ENCODE measurements around the gene CAMKMT.

Gene CAMKMT

DNA sequence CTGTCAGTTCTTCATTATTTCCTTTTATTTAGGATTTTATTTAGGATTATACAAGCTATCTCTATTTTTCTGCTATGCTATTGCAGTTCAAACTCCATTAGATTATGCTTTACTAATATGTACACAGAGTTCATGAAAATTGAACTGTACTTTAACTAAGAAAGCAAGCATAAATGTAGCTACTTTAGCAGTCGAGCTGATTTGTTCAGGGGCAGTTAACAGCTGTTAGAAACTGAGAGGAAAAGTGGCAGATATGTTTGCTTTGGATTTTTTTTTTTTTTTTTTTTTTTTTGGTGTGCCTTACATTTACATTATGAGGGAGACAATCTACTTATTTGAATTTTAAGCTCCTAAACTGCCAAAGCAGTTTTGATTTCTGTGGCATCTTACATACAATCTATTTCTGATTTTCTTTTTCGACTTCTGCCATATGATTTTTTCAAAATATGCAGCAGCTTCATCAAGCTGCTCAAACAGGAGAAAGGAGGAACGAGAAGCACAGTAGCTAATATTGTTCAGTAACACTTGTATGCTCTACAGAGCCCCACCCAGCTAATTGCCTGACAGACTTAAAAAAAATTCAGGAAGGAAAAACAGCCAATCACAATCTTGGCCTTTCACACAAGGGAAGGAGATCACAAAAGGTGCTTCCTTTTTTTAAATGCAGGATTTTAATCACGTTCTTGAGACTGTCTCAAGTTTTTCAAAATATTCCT is 346.4 kb downstream of the CAMKMT start:
- Mint-ChIP-seq H3K36me3 (ENCODE audit: low read depth) (peaks cover 10% of the 10 kb centered on the region), H3K4me3 (no peak overlapping the region), H3K27ac (no peak overlapping the region), H3K4me1 (ENCODE audit: low read depth) (peaks cover 17% of the 10 kb centered on the region), H3K9me3 (no peaks in the 10 kb centered on the region), H3K27me3 (no peaks in the 10 kb centered on the region)
- DNase-seq: no peak

DNA sequence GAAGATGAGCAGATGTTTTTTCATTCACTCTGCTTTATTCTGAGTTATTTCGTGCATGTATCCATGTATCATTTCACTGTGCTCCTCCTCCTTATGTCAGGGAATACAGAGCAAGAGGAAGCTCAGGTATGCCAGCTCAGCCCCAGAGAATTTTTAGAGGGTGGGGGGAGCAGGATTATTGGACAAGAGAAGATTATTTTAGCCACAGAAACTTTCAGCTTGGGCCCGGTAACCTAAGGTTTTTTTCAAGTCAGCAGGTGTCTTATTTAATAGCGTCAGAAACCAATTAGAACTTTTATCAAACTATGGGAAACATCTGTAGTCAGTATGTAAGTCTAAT is 346.9 kb downstream of the CAMKMT start:
- H3K36me3 Mint-ChIP-seq (ENCODE audit: low read depth): peaks cover 10% of the 10 kb centered on the region
- peaks cover 20% of the 10 kb centered on the region for H3K4me1 Mint-ChIP-seq (ENCODE audit: low read depth)
- no peaks in the 10 kb centered on the region for H3K9me3 Mint-ChIP-seq
- no peak overlapping the region for H3K27ac Mint-ChIP-seq
- DNase-seq: no peak
- H3K4me3 Mint-ChIP-seq: no peak overlapping the region
- no peaks in the 10 kb centered on the region for H3K27me3 Mint-ChIP-seq

DNA sequence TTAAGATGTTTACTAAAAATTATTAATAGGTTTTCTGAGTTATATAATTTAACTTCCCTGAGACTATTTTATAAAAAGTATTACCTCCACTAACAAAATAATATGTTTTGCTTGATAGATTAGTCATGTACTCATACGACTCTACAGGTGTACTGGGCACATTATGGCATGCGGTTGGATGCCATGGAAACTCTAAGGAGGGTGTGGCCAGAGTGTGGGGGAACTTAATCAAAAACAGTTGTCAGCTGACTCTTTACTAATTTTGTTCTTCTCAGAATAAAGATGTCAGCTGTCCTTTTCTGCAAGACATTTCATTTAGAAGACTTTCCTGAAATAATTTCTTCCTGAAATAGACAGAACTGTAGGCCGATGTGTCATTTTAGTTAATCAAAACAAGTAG is 351.4 kb downstream of the CAMKMT start:
- H3K27me3 Mint-ChIP-seq: no peaks in the 10 kb centered on the region
- H3K4me3 Mint-ChIP-seq: no peak overlapping the region
- peaks cover 14% of the 10 kb centered on the region for H3K4me1 Mint-ChIP-seq (ENCODE audit: low read depth)
- H3K9me3 Mint-ChIP-seq: no peaks in the 10 kb centered on the region
- no peak overlapping the region for H3K27ac Mint-ChIP-seq
- H3K36me3 Mint-ChIP-seq (ENCODE audit: low read depth): no peaks in the 10 kb centered on the region
- DNase-seq: no peak

DNA sequence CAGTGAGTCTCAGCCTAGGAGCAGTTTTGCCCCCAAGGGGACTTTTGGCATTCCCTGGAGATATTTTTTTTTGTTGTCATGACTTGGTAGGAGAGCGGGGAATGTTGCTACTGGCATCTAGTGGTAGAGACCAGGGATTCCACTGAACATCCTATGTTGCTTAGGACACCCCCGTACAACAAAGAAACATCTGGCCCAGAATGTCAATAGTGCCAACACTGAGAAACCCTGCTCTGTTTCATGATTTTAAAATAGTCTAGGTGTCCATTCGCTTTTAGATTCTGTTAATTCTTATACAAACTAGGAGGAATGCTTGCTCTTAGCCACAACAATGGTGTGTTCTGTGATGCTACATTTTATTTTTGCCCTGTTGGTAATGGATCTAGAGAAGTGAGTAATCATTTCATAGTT is 353.9 kb downstream of the CAMKMT start:
- no peak overlapping the region for H3K27ac Mint-ChIP-seq
- peaks cover 8% of the 10 kb centered on the region for H3K4me1 Mint-ChIP-seq (ENCODE audit: low read depth)
- H3K9me3 Mint-ChIP-seq: no peaks in the 10 kb centered on the region
- no peak for DNase-seq
- H3K4me3 Mint-ChIP-seq: no peak overlapping the region
- H3K27me3 Mint-ChIP-seq: no peaks in the 10 kb centered on the region
- no peaks in the 10 kb centered on the region for H3K36me3 Mint-ChIP-seq (ENCODE audit: low read depth)

DNA sequence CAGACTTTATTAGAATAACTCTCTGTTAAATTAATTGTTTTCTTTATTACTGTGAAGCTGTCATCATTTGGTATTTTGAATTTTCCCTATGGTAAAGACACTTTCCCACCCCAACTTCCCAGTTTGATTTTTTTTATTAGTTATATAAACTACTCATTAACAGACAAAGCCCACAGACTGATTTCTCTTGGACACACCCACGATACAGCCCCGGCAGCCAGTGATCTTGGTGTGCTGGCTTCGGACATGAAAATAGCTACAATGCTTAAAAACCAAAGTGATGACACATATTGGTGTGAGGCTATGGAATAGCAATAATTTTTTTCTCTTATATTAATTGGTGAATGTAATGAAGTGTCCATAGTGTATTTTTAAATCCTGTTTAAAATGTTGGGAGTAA is 354.4 kb downstream of the CAMKMT start:
- H3K27me3 Mint-ChIP-seq: no peaks in the 10 kb centered on the region
- peaks cover 8% of the 10 kb centered on the region for H3K4me1 Mint-ChIP-seq (ENCODE audit: low read depth)
- H3K36me3 Mint-ChIP-seq (ENCODE audit: low read depth): no peaks in the 10 kb centered on the region
- no peaks in the 10 kb centered on the region for H3K9me3 Mint-ChIP-seq
- DNase-seq: no peak
- H3K27ac Mint-ChIP-seq: no peak overlapping the region
- no peak overlapping the region for H3K4me3 Mint-ChIP-seq

DNA sequence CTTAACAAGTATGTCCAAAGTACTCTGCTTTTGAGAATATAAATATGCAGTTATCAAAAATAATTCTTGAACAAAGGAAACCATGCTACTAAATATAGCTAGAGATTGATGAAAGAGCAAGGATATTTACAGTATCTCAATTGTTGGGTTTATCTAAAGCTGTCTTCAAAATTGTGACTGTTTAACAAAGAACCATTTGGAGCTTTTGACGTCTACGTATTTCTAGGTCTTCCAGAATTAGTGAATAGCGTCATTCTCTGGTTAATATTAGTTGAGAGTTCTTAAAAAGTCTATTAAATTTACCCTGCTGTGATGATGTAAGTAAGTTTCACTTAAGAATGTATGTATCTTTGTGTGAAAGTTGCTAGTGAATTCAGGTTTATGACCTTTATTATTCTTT is 356.7 kb downstream of the CAMKMT start:
- Mint-ChIP-seq H3K4me1 (ENCODE audit: low read depth) (peaks cover 2% of the 10 kb centered on the region), H3K36me3 (ENCODE audit: low read depth) (no peaks in the 10 kb centered on the region), H3K4me3 (no peak overlapping the region), H3K9me3 (no peaks in the 10 kb centered on the region), H3K27ac (no peak overlapping the region), H3K27me3 (no peaks in the 10 kb centered on the region)
- no peak for DNase-seq

DNA sequence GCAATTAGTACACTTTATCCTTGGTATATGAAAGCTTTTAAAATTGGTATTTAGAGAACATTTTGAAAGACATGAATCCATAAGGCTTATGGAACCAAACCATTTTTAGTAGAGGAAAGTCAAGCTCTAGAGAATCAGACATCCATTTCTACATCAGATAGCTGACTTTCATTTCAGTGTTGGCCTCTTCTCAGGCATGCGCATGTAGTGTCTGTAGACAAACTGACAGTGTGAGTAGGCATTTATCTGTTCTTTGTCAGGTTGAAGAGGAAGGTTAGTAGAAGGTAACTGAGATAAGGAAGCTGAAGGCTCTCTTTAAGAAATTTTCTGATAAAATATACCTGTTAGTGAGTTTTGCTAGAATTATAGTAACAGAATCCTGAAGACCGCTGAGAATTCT is 357.8 kb downstream of the CAMKMT start:
- Mint-ChIP-seq H3K36me3 (ENCODE audit: low read depth) (no peaks in the 10 kb centered on the region), H3K4me3 (no peak overlapping the region), H3K27me3 (no peaks in the 10 kb centered on the region), H3K27ac (no peak overlapping the region), H3K9me3 (no peaks in the 10 kb centered on the region), H3K4me1 (ENCODE audit: low read depth) (no peaks in the 10 kb centered on the region)
- no peak for DNase-seq

DNA sequence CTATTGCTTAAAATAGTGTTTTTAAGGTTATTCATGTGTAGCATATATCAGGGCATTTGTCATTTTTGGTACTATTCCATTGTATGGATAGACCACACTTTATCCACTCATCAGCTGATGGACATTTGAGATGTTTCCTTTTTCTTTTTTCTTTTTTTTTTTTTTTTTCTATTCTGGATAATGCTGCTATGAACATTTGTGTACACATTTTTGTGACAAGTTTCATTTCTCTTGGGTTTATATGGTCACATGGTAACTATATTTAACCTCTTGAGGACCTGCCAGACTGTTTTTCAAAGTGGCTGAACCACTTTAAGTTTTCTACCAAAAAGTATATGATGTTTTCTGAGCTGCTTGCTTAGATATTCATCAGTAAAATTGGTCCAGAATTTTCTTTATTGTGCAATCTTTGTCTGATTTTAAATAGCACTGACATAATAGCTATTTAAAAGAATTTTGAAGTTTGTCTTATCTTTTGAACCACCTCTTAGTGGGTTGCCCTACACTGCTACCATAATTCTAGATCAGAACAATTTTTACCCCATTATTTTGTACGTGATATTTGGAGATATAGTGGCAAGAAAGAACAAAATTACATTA is 360.4 kb downstream of the CAMKMT start:
- Mint-ChIP-seq H3K27me3 (no peaks in the 10 kb centered on the region), H3K36me3 (ENCODE audit: low read depth) (no peaks in the 10 kb centered on the region), H3K4me3 (no peak overlapping the region), H3K4me1 (ENCODE audit: low read depth) (no peaks in the 10 kb centered on the region), H3K27ac (no peak overlapping the region), H3K9me3 (no peaks in the 10 kb centered on the region)
- DNase-seq: no peak

DNA sequence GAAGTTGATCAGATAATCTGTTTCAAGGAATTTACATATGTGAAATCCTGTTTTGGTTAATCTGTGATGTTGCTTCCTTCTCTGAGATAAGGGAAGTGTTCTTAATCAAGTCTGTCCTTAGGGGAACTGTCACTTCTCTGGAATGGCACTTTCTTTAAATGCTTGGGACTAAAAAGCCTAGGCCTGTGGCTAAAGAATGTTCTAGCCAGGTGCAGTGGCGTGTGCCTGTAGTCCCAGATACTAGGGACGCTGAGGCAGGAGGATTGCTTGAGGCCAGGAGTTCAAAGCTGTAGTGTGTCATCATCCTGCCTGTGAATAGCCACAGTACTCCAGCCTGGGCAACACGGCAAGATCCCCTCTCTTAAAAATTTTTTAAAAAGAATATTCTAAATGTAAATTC is 362.2 kb downstream of the CAMKMT start:
- Mint-ChIP-seq H3K9me3 (no peaks in the 10 kb centered on the region), H3K27ac (no peak overlapping the region), H3K36me3 (ENCODE audit: low read depth) (no peaks in the 10 kb centered on the region), H3K4me1 (ENCODE audit: low read depth) (no peaks in the 10 kb centered on the region), H3K27me3 (no peaks in the 10 kb centered on the region), H3K4me3 (no peak overlapping the region)
- no peak for DNase-seq

DNA sequence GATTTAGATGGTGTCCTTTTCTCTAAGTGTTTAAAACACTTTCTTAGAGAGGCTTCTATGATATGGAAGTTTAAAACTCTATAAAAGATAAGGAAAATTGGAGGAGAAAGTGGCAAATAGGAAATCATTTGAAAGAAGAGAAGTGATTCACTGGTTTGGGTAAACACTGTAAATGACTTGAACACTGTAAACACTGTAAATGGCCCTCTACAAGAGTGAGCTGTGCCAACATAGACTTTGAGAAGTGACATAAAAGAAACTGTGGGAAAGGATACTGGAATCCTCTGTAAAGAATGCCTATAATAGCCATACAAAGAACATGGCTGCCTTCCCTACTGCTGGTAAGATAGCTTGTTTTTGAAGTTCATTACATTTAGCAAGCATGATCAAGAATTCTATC is 368.8 kb downstream of the CAMKMT start:
- H3K4me3 Mint-ChIP-seq: no peak overlapping the region
- H3K27ac Mint-ChIP-seq: no peak overlapping the region
- H3K9me3 Mint-ChIP-seq: peaks cover 8% of the 10 kb centered on the region
- no peaks in the 10 kb centered on the region for H3K27me3 Mint-ChIP-seq
- DNase-seq: no peak
- peaks cover 3% of the 10 kb centered on the region for H3K4me1 Mint-ChIP-seq (ENCODE audit: low read depth)
- peaks cover 5% of the 10 kb centered on the region for H3K36me3 Mint-ChIP-seq (ENCODE audit: low read depth)

DNA sequence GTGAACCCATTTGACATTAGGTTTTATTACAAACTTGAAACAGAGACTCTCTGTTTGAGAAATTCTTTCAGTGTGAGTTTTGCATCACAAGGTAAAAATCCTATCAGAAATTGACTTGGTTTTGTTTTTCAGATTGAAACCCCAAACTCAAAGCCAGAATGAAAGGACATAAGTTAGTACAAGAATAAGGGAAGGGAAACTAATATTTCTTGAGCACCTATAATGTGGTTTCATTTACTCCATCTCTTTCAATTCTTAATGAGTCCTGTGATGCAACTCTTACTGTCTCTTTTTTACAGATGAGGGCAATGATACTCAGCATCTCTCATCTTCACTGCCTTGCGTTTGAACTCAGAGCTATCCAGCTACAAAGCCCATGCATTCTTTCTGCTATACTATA is 369.8 kb downstream of the CAMKMT start:
- Mint-ChIP-seq H3K4me1 (ENCODE audit: low read depth) (peaks cover 3% of the 10 kb centered on the region), H3K27me3 (no peaks in the 10 kb centered on the region), H3K36me3 (ENCODE audit: low read depth) (peaks cover 8% of the 10 kb centered on the region), H3K4me3 (no peak overlapping the region), H3K9me3 (peaks cover 14% of the 10 kb centered on the region), H3K27ac (no peak overlapping the region)
- no peak for DNase-seq

DNA sequence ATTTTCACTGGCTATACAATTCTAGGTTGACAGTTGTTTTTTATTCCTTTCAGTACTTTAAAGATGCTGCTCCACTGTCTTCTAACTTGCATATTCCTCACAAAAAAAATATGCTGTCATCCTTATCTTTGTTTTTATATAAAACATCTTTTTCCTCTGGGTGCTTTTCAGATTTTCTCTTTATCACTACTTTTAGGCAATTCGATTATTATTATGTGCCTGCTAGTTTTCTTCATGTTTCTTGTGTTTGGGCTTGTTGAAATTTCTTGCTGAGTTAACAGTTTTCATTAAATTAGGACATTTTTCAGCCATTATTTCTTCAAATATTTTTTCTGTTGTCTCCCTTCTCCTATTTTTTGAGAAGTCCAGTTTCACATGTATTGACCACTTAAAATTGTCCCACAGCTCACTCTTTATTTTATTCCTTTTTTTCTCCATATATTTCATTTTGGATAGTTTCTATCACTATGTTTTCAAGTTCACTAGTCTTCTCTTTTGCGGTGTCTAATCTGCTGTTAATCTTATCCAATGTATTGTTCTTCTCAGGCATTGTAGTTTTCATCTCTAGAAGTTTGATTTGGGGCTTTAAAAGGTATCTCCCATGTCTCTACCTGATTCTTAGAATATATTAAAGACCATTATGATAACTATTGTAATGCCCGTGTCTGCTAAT is 374.7 kb downstream of the CAMKMT start:
- H3K9me3 Mint-ChIP-seq: peaks cover 26% of the 10 kb centered on the region
- DNase-seq: no peak
- H3K4me3 Mint-ChIP-seq: no peak overlapping the region
- peaks cover 3% of the 10 kb centered on the region for H3K4me1 Mint-ChIP-seq (ENCODE audit: low read depth)
- peaks cover 20% of the 10 kb centered on the region for H3K36me3 Mint-ChIP-seq (ENCODE audit: low read depth)
- no peaks in the 10 kb centered on the region for H3K27me3 Mint-ChIP-seq
- no peak overlapping the region for H3K27ac Mint-ChIP-seq

DNA sequence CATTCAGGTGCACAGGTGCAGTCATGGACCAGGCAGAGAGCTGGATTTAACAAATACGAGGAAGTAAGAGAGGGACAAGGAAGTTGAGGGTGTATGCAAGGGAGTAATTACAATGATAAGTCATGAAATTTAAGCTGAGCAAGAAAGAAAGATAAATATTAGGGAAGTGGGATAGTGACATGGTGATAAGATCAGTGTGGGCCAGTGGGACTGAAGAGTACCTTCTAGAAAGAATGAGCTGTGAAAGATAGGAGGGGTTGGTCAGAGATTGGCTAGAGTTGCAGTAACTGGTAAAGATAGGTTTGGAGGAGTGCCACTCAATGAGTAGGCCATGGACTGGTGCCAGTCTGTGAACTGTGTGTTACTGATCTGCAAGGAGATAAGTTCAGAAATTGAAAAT is 378.9 kb downstream of the CAMKMT start:
- no peak overlapping the region for H3K27ac Mint-ChIP-seq
- no peaks in the 10 kb centered on the region for H3K4me1 Mint-ChIP-seq (ENCODE audit: low read depth)
- no peak overlapping the region for H3K4me3 Mint-ChIP-seq
- H3K27me3 Mint-ChIP-seq: no peaks in the 10 kb centered on the region
- DNase-seq: no peak
- H3K9me3 Mint-ChIP-seq: peaks cover 17% of the 10 kb centered on the region
- peaks cover 15% of the 10 kb centered on the region for H3K36me3 Mint-ChIP-seq (ENCODE audit: low read depth)

DNA sequence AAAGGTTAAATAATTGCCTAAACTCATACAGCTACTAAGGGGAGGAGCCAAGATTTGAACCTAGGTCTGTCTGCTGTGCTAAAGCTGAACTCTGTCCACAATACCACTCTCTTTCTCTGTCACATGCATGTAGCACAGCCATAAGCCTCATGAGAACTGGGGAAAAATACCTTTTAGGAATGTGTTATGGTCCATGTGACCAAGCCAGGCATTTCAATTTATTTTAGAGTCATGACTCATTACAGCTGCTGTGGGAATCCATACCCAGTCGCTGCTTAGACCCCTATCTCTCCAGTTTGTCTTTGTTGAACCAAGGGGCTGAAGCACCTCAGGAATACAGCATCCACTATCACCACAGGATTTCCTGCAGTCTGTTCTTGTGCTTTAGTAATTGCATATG is 379.8 kb downstream of the CAMKMT start:
- peaks cover 12% of the 10 kb centered on the region for H3K36me3 Mint-ChIP-seq (ENCODE audit: low read depth)
- no peak overlapping the region for H3K4me3 Mint-ChIP-seq
- no peaks in the 10 kb centered on the region for H3K4me1 Mint-ChIP-seq (ENCODE audit: low read depth)
- H3K27me3 Mint-ChIP-seq: no peaks in the 10 kb centered on the region
- no peak for DNase-seq
- no peak overlapping the region for H3K27ac Mint-ChIP-seq
- H3K9me3 Mint-ChIP-seq: peaks cover 12% of the 10 kb centered on the region

DNA sequence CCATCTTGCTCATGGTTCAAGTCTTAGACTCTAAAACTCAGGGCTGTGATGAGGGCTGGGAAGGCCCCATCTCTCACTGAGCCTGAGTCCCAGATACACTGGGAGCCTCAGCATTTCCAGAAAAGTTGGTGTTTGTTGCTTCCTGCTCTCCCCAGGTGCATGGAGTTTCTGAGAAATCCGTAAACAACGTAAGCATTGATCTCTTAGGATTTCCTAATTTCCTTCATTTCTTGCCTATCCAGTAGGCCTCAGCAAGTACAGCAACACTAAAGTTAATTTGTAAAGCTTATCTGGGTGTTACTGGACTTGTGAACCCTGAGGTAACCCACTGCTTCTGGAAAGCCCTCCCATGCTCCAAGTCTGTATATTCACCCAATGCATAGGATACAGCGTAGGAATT is 380.3 kb downstream of the CAMKMT start:
- no peak for DNase-seq
- H3K4me1 Mint-ChIP-seq (ENCODE audit: low read depth): no peaks in the 10 kb centered on the region
- H3K27me3 Mint-ChIP-seq: no peaks in the 10 kb centered on the region
- no peak overlapping the region for H3K4me3 Mint-ChIP-seq
- H3K27ac Mint-ChIP-seq: no peak overlapping the region
- H3K36me3 Mint-ChIP-seq (ENCODE audit: low read depth): peaks cover 6% of the 10 kb centered on the region
- peaks cover 6% of the 10 kb centered on the region for H3K9me3 Mint-ChIP-seq

Data from activated T-cell treated with anti-CD3 and anti-CD28 coated beads, Interleukin-2, amount 50 U/mL, for 24 hours (primary cell).